Measurements from ENCODE around the gene VEGFD.

DNA sequence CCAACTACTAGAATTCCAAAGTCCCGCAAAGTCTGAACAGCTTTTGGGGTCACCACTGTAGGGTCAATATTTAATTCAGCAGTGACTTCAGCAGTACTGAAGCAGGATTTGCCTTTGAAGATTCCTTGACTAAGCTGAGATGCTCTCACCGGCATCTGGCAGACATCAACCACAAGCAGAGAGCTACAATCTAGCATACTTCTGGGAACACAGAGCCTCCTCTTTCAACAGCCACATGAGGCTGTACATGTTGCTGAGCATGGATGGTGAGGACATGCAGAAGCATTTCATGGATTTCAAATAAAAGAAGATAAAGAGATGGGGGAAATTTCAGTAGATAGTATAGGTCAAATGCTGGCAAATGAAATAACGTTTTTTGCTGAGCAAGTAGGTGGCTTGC, 62.1 kb downstream of the VEGFD start:
- TF ChIP-seq CTCF (IDR thresholded peaks at IDR 0.05) (no peak), HEYL (CRISPR knock-in tag; IDR thresholded peaks at IDR 0.05) (no peak)
